ENCODE measurements around the gene RILP. TPM values are rescaled to one million over a fixed set of nuclear protein-coding genes. Genes with fewer than 3 reads are reported as not detected.

The RILP gene
- total and polyA plus RNA-seq, 10 of the 15 experiments (the other 5 are each of a cell fraction or from before 2014, with no cell fraction given) = 0.60 to 6.1 (median 3.3) TPM; not detected in 1

GRCh38 chr17:1624650-1625049 is 25.0 kb downstream of the RILP start:
- 90% methylated on average over 12 of the region's 12 CpGs for WGBS (ENCODE audit: insufficient coverage, insufficient replicate concordance, low lambda C conversion rate, missing lambda C conversion rate)
- Histone ChIP-seq H4K20me1 (ENCODE audit: control insufficient read depth, insufficient read depth) (no peaks in the 10 kb centered on the region), H3K27me3 (replicated peaks in 1 of 2; ENCODE audit: control insufficient read depth in 2 of 2, insufficient read depth in 2 of 2, low read length in 1 of 2) (no peaks in the 10 kb centered on the region), H2AFZ (ENCODE audit: control insufficient read depth, low read depth, low read length) (no peak overlapping the region), H3K4me1 (ENCODE audit: control insufficient read depth, insufficient read depth, low read length) (peaks cover 19% of the 10 kb centered on the region), H3K4me3 (no peak overlapping the region), H3K9ac (ENCODE audit: control insufficient read depth, insufficient read depth, low read length) (no peak overlapping the region), H3K36me3 (ENCODE audit: control insufficient read depth in 2 of 2, insufficient read depth in 2 of 2, low read length in 1 of 2) (no peaks in the 10 kb centered on the region), H3K4me2 (ENCODE audit: control insufficient read depth, insufficient read depth) (no peak overlapping the region), H3K9me3 (replicated peaks; ENCODE audit: control insufficient read depth, insufficient read depth, low read length) (no peaks in the 10 kb centered on the region), H3K27ac (ENCODE audit: control insufficient read depth, insufficient read depth) (no peak overlapping the region), H3K79me2 (ENCODE audit: control insufficient read depth, insufficient read depth, low read length) (peaks cover 6% of the 10 kb centered on the region)
- no peak for TF ChIP-seq KDM1A (IDR thresholded peaks at IDR 0.05; ENCODE audit: borderline replicate concordance)
- no peak for TF ChIP-seq EED (IDR thresholded peaks at IDR 0.05; ENCODE audit: low read depth)
- no peak for TF ChIP-seq TCF3 (IDR thresholded peaks at IDR 0.05; ENCODE audit: borderline replicate concordance, insufficient read depth, low read depth, low read length)
- no peak for TF ChIP-seq CHD4 (IDR thresholded peaks at IDR 0.05)
- no peak for TF ChIP-seq BRCA1 (IDR thresholded peaks at IDR 0.05; ENCODE audit: low read depth, low read length)
- TF ChIP-seq TAF1 (IDR thresholded peaks at IDR 0.05; ENCODE audit: borderline replicate concordance, low read depth, low read length) = no peak
- no peak for TF ChIP-seq ZNF384 (IDR thresholded peaks at IDR 0.05; ENCODE audit: borderline replicate concordance, low read depth, low read length)
- no peak for TF ChIP-seq BMI1 (IDR thresholded peaks at IDR 0.05; ENCODE audit: borderline replicate concordance)
- TF ChIP-seq NR2C1 (IDR thresholded peaks at IDR 0.05) = no peak
- no peak for TF ChIP-seq GATAD2B (conservative IDR thresholded peaks at IDR 0.05; ENCODE audit: low read depth)
- TF ChIP-seq RELA (IDR thresholded peaks at IDR 0.05; ENCODE audit: borderline replicate concordance, partially characterized antibody) = no peak
- no peak for TF ChIP-seq DPF2 (IDR thresholded peaks at IDR 0.05)
- SMC1A ChIA-PET (ENCODE audit: uncharacterized antibody, unreplicated experiment) = interaction anchor here (0.5 to 3.5 kb wide), 7 partner anchors 9 to 1595 kb away, joined by 3 to 34 read pairs (median 4); no protein-coding TSS in a partner anchor
- no TSS peak for BruUV-seq (replicated peaks)
- in situ Hi-C loops (cut with MboI) (loop anchor here (10.0 kb wide), 1 partner anchor 50 kb away; no protein-coding TSS in a partner anchor), intact Hi-C loops (cut with micrococcal nuclease; ENCODE audit: unreplicated experiment) (loop anchor here (5.0 kb wide), 1 partner anchor 32 kb away; no protein-coding TSS in a partner anchor)
- CTCF ChIA-PET = interaction anchor here (3.1 to 9.9 kb wide), 2 partner anchors 17 to 50 kb away, joined by 19 to 380 read pairs; no protein-coding TSS in a partner anchor
- ATAC-seq (no peak), DNase-seq (ENCODE audit: low read depth, low spot score) (no peak), FAIRE-seq (no peak)
- POLR2A ChIA-PET = interaction anchor here (0.5 to 6.0 kb wide), 3 partner anchors 11 to 282 kb away, joined by 3 to 56 read pairs (median 4); no protein-coding TSS in a partner anchor
- RAD21 ChIA-PET (ENCODE audit: unreplicated experiment) = interaction anchor here (7.1 to 10.0 kb wide), 2 partner anchors 18 to 49 kb away, joined by 86 to 317 read pairs; no protein-coding TSS in a partner anchor

Data from GM12878 (cell line).